Stimulated activated CD4-positive, alpha-beta T cell treated with anti-CD3 and anti-CD28 coated beads, Interleukin-1b, Interleukin-23, amount 100 ng/mL, for 4 hours (primary cell): ENCODE results near the gene GNA14.
"Not testable (repeated sequence)": the region's sequence is repeated elsewhere in the genome, so short reads cannot be mapped to it uniquely, and the experiment has no call there.

Experiments
- DNase-seq, 2 donors: peaks; one replicate each; pipeline ENCODE4 v3.0.0-alpha.2; 2020; ENCODE audit warnings: low read depth in 2 of 2

Gene GNA14

GRCh38 chr9:77534376-77535057, 113.6 kb downstream of the GNA14 start:
- DNase-seq, result no peak

- no peak for DNase-seq
Measured at GRCh38 chr9:77533671-77534070, 114.5 kb downstream of the GNA14 start.

GRCh38 chr9:77532607-77533006, 115.5 kb downstream of the GNA14 start:
- no peak for DNase-seq

- no peak for DNase-seq
Measured at GRCh38 chr9:77531400-77531799, 116.7 kb downstream of the GNA14 start.

- DNase-seq, result no peak
Measured at GRCh38 chr9:77523891-77524290, 124.2 kb downstream of the GNA14 start.

- no peak for DNase-seq
Measured at GRCh38 chr9:77521091-77521490, 127.0 kb downstream of the GNA14 start.

GRCh38 chr9:77518688-77519087, 129.4 kb downstream of the GNA14 start:
- no peak for DNase-seq

GRCh38 chr9:77516781-77517180, 131.3 kb downstream of the GNA14 start:
- DNase-seq, result no peak

GRCh38 chr9:77514886-77515711, 133.0 kb downstream of the GNA14 start:
- DNase-seq, result no peak

- no peak for DNase-seq
Measured at GRCh38 chr9:77513457-77513856, 134.7 kb downstream of the GNA14 start.

GRCh38 chr9:77512876-77513275, 135.2 kb downstream of the GNA14 start:
- DNase-seq, result no peak

- no peak for DNase-seq
Measured at GRCh38 chr9:77511525-77511924, 136.6 kb downstream of the GNA14 start.

- DNase-seq, result no peak
Measured at GRCh38 chr9:77510666-77511065, 137.5 kb downstream of the GNA14 start.

- DNase-seq, result no peak
Measured at GRCh38 chr9:77508396-77508795, 139.7 kb downstream of the GNA14 start.

GRCh38 chr9:77507212-77507961, 140.7 kb downstream of the GNA14 start:
- DNase-seq, result no peak

- no peak for DNase-seq
Measured at GRCh38 chr9:77505232-77505631, 142.9 kb downstream of the GNA14 start.

GRCh38 chr9:77502568-77502967, 145.6 kb downstream of the GNA14 start:
- DNase-seq, result no peak

- DNase-seq, result no peak
Measured at GRCh38 chr9:77498891-77499290, 149.2 kb downstream of the GNA14 start.

- no peak for DNase-seq
Measured at GRCh38 chr9:77497322-77498198, 150.6 kb downstream of the GNA14 start.

GRCh38 chr9:77495834-77496671, 152.1 kb downstream of the GNA14 start:
- no peak for DNase-seq

GRCh38 chr9:77490279-77490678, 157.8 kb downstream of the GNA14 start:
- DNase-seq, result not testable (repeated sequence)
